UCSD-AML1 (cell line): ENCODE data around the gene ALG11.
A peak's percentile ranks its signal among the peaks of the same experiment; 100 is the strongest.

Experiments used
- DNase-seq: peaks from one replicate; lab custom pipeline; 2025; ENCODE audit not compliant: unreplicated experiment; lab: John Stamatoyannopoulos, UW

ALG11 gene

GRCh38 chr13:51997186-51997585 is 15.0 kb upstream of the ALG11 start:
- no peak for DNase-seq

- no peak for DNase-seq
Observed at GRCh38 chr13:51997641-51998330, 14.4 kb upstream of the ALG11 start.

- no peak for DNase-seq
Observed at GRCh38 chr13:51998723-51999509, 13.3 kb upstream of the ALG11 start.

- no peak for DNase-seq
Observed at GRCh38 chr13:51999510-51999911, 12.7 kb upstream of the ALG11 start.

GRCh38 chr13:51999921-52000320 is 12.3 kb upstream of the ALG11 start:
- DNase-seq = no peak

GRCh38 chr13:52001120-52001731 is 11.0 kb upstream of the ALG11 start:
- no peak for DNase-seq

GRCh38 chr13:52002361-52002760 is 9.8 kb upstream of the ALG11 start:
- DNase-seq = no peak

GRCh38 chr13:52003541-52003940 is 8.7 kb upstream of the ALG11 start:
- DNase-seq = no peak

GRCh38 chr13:52004511-52005170 is 7.6 kb upstream of the ALG11 start:
- DNase-seq = no peak

GRCh38 chr13:52005841-52006522 is 6.2 kb upstream of the ALG11 start:
- DNase-seq = no peak

- DNase-seq = no peak
Observed at GRCh38 chr13:52006523-52007245, 5.5 kb upstream of the ALG11 start.

- DNase-seq = no peak
Observed at GRCh38 chr13:52009946-52010345, 2.3 kb upstream of the ALG11 start.

- DNase-seq = peak; percentile 46
Observed at GRCh38 chr13:52010890-52011631, 1.1 kb upstream of the ALG11 start, which contains the start of gene ATP7B. TSS of gene ATP7B (minus strand) at chr13:52011450. CDS start at chr13:52011337, 113 bp downstream.

- DNase-seq = no peak
Observed at GRCh38 chr13:52012512-52012836, 276 bp downstream of the ALG11 start.

- DNase-seq = no peak
Observed at GRCh38 chr13:52016296-52016695, 4.1 kb downstream of the ALG11 start.

GRCh38 chr13:52020191-52020590 is 8.0 kb downstream of the ALG11 start:
- no peak for DNase-seq

- no peak for DNase-seq
Observed at GRCh38 chr13:52022356-52022755, 10.2 kb downstream of the ALG11 start.

- DNase-seq = no peak
Observed at GRCh38 chr13:52024481-52024880, 12.3 kb downstream of the ALG11 start, which contains the start of gene UTP14C. TSS of gene UTP14C (plus strand) at chr13:52024691. CDS start at chr13:52028805, 4,114 bp downstream.

GRCh38 chr13:52025475-52026245 is 13.5 kb downstream of the ALG11 start:
- DNase-seq = no peak
